CMK (cell line): ENCODE results near the gene HOXA5.

Experiments used
- DNase-seq: peaks from one replicate; pipeline ENCODE4 v3.0.0-alpha.2; 2010; ENCODE audit warnings: low read depth

Gene HOXA5

DNA sequence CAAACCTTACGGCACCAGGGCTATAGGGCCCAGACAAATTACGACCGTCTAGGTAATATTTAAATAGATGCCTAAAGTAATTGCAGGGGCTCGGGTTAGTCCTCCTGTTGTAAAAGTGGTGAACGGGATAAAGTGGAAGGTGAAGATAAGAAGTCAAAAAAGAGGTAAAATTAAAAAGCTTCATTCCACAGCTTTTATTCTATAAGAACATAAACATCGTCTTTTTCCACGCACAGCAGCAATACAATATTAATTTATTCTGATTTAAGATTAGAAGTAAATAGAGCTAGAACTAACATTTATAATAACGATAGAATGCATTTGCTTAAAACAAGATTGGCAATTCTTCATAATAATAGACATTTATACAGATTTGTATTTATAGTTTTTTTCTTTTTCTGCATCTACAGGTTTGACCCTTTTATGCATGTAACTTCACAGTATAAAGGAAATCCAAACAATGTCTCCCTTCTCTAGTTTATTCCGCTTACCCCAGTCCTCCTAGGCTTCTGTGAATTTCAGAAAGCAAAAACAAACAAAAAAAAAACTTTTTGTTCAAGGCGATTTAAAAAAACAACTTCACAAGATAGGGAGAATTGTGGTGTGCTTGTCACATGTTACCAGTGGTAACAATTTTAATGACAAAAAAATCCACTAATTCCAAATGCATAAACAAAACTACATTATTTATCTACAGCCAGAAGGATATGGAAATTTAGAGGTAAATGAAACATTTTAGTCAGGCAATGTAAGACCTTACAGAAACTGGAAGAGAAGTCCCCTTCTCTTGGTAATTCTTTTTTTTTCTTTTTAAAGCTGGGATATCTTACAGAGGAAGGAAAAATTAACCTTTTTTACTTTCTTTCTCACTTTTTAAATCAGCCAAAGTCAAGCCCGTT is 27.2 kb upstream of the HOXA5 start:
- no peak for DNase-seq

DNA sequence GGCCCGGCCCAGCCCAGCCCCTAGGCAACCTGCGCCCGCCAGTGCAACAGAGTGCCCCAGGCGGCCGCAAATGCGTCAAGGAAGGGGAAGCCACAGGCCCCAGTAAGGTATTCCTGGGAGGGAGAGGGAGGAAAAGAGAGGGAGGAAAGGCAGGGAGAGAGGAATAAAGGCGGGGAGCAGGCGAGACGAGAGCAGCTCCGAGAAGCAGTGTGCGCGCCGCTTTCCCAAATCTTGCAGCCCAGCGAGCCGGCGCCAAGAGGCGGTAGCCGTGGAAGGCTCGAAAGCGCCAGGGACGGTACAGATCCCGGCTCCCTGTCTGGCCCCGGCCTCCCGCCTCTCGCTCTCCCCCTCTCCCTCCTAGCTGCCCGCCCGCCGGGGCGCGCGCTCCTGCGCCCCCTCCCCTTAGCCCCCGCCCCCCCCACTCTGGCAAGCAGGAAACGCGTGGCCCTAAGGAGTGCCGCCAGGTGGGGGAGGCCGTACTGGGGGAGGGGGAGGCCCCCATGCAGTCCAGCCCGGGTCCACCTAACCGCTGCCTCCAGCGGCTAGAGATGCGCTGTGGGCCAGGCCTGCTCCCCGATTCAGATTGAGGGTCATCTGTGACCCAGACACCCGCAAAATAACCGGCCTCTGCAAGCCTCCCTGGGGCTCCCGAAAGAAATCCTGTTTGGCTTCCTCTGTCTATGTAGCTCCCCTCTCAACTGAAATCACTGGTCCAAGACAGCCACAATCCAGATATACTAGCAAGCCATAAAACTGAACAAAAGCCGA is 26.4 kb upstream of the HOXA5 start:
- no peak for DNase-seq

DNA sequence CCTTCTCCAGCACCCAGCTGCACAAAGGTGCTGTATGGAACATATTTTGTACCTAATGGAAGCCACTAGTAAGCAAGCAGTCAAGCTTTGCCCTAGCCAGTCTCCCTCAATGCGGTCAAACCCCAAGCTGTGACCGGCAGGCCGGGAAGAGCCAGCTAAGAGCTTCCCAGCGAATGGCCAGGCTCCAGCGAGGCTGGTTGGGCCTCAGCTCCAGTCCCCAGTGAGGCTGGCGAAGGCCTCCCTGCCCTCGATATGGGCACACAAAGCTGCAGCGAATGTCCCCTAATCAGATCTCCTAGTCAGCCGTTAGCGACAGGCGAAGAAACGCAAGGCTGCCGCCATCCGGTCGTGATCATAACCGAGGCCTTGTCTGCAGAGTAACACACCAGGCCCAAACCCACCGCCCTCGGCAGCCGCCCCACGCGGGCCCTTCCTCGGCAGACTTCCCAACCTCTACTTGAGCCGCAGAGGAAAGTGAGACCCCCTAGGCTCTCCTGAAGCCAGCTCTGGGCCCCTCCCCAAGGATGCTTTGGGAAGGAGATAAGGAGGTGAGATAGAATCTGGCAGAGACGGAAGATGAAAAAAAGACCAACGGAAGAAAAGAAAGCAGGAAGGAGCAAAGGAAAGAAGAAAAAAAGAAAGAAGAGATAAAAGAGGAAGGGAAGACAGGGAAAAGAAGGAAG is 24.9 kb upstream of the HOXA5 start:
- DNase-seq, result no peak

DNA sequence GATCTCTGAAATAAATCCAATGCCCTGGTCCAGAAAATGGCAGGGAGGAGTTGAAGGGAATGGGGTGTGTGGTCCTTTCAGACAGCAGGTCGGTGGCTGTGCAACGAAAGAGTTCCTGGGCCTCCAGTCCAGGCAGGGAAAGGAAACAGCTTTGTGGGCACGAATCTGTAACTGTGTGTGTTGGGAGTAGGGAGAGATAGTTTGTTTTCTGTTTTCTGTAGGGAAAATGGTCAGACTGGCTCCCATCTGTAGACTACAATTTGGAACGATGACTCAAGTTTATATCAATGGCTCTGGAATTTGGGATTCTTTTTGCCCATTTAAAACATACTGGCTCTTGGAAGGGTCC is 24.4 kb upstream of the HOXA5 start:
- DNase-seq, result no peak

DNA sequence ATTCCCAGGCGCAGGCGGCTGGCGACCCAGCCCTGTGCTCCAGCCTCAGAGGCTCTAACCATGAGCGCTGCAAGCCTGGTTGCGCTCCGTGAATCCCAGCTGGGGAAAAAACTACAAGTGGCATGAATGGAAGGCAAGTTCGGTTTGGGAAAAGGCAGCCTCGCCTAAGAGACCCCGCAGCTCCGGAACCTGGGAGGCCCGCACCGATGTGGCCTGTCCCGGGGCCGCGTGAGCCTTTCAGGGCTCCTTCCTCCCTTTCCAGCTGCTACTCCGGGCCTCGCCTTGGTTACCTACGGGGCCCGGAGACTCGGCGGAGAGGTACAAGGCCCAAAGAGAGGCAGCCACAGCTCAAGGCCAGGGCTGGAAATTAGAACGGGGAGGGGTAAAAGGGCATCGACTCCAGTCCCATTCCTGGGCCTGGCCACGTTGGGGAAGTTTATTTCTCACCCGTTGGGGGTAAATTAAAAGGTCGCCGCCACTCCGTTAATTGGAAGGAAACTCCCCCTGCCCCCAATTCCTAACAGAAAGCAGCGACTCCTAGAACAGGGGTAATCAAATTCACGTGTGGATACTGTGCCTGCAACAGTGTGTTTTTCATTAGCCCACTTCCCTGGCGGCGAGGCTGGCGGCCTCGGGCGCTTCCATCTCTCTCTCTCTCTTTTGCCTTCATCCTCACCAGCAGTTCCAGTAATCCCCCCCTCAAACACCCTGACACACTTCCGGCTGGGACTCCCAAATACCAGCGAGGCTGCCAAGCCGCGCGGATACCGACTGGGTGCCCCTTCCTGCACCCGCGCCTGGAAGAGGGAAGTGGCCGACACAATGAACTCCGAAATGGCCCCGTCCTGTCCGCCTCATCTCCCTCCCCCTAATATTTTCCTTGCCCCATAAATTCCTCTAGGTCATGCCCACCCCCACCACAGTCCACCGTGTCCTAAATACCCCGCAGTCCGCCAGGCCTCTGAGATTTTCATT is 23.3 kb upstream of the HOXA5 start:
- DNase-seq, result no peak

DNA sequence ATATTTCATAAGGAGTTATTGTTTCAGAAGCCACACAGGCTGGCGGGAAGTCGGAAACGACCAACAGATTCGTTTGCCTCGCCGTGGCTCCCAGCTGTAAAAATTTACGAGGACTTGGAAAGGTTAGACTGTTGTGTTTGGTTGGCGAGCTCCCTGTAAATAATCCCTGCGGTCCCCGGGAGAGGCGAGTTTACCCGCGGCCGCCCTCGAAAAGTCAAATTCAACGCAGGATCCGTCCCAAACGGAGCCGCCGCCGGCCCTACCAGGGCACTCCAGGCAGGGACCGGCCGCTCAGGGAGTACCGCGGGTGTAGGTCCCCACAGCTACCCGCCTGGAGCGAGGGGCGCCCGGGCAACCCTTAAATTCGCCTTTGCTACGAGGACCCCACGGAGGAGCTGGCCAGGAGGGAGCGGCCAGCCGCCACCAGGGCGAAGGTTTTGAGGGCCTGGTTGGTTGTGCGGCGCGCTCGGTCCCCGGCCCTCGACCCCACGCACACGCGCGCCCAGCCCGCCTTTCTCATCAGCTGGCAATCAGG is 22.6 kb upstream of the HOXA5 start:
- no peak for DNase-seq

DNA sequence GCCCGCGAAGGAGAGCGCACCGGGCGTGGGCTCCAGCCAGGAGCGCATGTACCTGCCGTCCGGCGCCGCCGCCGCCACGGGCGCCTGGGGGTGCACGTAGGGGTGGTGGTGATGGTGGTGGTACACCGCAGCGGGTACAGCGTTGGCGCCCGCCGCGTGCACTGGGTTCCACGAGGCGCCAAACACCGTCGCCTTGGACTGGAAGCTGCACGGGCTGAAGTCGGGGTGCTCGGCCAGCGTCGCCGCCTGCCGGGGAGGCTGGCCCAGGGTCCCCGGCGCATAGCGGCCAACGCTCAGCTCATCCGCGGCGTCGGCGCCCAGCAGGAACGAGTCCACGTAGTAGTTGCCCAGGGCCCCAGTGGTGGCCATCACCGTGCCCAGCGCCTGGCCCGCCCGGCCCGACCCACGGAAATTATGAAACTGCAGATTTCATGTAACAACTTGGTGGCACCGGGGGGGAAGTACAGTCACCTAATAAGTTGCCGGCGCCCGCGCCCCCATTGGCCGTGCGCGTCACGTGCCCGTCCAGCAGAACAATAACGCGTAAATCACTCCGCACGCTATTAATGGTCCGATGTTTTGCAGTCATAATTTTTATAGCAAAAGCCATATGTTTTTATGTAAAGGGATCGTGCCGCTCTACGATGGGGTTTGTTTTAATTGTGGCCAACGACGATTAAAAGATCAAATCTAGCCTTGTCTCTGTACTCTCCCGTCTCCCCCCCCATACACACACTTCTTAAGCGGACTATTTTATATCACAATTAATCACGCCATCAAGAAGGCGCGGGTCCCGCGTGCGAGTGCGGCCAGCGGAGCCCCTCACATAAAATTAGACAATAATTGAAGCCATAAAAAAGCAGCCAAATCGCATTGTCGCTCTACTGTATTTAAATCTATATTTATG is 21.9 kb upstream of the HOXA5 start, which contains the start of gene HOXA9:
Gene HOXA9, minus strand, starts transcription at position 449 of the 907 bp plus-strand sequence. Its CDS starts 80 bp downstream, at position 369.
- DNase-seq, result no peak

DNA sequence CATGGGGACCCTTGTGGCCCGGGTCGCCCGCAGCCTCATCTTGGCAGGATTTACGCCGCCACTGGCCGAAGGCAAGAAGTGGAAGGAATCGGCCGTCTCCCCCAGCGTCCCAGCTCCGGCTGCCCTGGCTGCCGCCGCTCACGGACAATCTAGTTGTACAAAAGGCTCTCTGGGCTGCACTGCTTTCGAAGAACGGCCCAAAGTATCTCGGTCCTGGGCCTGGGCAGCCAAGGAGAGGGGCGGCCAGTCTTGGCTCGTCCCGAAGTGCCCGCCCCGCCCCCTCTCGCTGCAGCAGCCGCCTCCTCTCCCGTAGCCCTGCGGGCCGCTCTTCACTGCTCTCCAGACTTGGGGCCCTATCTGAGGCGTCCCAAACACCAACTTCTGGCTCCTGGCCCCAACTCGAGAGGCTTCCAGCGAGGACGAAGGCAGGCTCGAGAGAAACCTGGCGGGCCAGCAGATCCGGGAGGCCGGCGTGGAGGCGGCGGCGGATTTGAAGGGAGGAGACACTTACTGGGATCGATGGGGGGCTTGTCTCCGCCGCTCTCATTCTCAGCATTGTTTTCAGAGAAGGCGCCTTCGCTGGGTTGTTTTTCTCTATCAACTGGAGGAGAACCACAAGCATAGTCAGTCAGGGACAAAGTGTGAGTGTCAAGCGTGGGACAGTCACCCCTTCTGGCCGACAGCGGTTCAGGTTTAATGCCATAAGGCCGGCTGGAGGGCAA is 21.0 kb upstream of the HOXA5 start:
- no peak for DNase-seq

DNA sequence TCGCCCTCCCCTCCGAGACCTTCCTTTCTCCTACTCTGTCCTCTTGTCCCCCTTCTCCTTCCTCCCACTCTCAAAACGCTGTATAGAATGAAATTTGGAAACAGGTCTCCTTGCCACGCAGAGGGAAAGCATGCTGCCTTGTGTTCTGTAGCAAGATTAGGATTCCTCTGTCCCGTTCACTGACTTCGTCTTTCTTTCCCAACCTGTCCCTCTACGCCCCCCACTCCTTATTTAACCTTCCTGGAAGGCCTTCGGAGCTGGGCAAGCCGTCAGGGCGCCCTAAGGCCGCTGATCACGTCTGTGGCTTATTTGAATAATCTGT is 20.5 kb upstream of the HOXA5 start:
- DNase-seq, result no peak

DNA sequence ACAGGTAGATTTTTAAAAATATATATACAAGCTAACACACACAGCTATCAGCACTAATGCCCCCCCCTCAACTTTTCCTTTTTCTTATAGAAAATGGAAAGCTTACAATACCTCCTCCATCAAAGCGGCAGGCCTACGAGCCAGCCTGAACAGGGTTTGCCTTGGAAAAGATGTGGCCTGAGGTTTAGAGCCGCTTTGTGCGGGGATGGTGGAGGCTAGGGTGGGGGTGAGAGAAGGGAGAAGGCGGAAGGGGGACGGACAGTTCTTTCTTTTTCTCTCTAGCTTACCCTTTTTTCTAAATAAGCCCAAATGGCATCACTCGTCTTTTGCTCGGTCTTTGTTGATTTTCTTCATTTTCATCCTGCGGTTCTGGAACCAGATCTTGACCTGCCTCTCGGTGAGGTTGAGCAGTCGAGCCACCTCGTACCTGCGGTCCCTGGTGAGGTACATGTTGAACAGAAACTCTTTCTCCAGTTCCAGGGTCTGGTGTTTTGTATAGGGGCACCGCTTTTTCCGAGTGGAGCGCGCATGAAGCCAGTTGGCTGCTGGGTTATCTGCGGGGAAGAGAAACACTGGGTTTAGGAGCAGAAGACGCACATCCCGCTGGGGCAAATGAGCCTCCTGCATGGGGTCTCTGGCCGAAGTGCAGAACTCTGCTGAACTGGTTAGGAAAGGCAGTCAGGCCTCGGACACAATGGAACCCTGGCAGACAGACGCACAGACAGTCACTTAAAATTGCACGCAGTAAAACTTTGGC is 20.0 kb upstream of the HOXA5 start:
- no peak for DNase-seq

DNA sequence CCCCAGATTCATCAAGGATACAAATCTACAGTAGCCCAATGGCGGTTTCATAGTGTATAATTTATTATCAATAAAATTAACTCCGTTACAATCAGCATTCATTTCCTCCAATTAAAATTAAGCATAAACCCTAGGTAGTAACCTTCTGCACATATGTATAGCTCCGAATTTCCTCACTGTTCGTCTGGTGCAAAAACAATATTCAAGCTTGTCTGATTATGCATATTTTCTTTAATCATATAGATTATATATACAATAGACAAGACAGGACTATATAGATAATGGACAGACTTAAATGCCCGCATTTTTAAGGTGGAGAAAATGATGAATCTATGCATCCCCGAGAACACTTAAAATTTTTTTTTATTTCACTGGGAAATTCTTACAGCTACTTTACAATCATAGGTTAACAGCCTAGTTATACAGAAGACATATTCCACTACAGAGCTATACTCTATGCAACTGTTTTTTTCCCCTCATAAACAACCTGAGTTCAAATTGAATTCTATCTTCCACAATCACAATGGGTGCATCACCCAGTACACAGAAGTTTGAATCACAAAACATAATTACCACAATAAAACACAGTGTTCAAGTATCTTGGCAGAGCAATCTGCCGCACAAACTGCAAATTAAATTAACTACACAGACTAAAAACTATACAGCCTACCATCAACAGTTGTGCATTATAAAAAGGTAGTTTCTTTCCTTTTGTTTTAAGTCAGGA is 19.2 kb upstream of the HOXA5 start:
- no peak for DNase-seq

DNA sequence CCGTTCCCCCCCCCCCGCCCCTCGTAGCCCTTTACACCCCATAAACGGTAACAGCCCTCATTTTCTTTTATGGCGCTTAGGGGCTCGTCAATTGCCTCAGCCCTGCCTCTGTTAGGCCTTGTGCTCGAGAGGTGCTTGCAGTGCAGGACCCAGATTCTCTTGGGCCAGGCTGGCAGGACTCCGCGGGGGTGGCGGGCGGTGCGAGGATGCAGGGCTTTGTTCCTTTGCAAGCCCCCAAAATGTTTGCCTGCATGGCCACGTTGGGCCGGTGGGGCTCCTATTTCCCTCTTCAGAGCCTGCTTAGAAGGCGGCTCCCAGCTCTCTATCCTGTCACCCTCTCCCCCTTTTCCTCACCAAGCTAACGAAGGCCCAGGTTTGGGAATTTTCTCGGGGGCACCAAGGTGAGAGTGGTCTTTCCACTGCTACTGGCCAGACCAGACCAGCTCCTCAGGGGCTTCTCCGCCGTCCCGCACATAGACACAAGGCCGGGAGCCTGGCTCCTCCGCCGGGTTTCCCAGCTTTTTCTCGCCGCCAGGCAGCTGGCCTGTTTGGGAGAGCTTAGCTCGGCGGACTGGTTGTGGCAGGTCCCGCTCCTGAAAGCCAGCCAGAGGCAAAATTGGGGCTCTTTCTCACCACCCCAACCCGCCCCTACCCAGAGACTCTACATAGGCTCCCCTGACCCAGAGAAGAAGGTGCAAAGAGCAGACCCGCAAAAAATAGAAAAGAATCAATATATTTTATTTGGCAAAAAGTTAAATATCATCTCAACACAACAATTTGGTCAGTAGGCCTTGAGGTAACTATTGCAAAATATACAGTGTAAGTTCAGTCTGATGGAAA is 18.5 kb upstream of the HOXA5 start:
- no peak for DNase-seq

DNA sequence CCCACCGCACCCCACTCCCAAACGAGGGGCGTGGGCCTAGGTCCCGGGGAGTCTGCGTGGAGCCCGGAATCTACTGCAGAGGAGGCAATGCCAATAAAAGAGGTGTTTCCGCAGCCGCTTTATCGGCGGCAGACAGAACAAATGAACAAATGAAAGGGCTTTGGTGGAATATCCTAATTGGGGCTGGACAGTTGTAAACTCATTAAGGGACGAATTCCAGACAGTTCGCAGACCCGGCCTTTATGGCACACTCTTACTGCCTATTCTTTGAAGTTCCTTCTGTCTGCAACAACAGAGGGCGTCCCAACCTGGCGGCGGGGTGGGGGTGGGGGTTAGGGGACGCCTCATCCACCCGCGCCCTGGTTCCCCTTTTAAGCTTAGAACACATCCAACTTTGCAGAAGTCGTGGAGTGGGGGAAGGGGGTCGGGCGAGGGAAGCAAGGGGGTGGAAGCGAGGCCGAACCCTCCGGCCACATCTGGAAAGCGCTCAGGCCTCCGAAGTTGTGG is 17.8 kb upstream of the HOXA5 start:
- no peak for DNase-seq

DNA sequence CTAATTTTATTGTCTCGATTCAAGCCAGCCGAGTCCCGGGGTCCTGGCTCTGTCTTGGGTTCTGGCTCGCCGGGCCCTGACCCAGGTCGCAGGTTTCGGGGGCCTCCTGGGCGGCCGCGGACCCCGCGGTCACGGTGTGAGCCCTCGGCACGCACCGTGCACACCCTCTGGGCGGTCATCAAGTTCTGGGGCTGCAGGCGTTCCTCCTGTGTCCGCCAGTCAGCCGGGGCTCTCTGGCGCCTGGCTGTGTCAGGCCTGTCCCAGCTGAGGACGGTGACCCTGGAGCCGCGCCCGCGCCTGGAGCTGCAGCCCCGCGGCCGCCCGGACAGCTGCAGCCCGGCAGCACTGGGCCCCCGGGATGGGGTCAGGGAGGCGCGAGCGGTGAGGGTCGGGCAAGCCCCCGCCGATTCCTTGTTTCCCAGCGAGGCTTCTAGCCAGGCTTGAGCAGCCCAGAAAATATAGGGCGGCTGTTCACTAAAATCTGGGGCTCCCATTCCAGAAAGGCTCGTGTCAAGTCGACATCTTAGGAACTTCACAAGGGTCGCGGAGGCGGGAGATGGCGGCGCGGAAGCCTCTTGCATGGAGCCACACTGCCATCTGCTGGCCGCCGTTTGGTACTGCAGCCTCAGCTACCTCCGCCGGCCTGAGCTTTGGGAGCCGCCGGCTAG is 17.2 kb upstream of the HOXA5 start:
- DNase-seq, result no peak

DNA sequence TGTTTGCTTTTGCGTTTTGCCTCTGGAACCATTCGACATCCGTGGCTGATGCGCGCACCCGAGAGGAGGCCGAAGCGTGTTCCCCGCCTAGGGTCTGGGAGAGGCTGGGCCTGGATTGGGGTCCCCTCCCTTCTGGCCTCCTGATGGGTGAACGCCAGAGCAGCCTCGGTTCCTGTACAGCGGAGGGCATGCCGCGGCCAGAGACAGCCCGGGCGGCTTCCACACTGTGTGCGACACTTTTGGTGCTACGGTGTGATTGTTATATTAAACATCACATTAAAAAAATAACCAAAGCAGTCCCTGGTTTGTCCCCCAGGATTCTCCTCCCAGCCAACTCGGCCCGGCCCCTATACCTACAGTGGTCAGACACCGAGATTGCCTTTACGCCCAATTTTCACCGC is 16.7 kb upstream of the HOXA5 start:
- no peak for DNase-seq
